GM23338 (cell line): ENCODE measurements around the gene JMJD7. TPM values are rescaled to one million over a fixed set of nuclear protein-coding genes. Genes with fewer than 3 reads are reported as not detected.

Experiments
- ATAC-seq: fragments of 200-7000 bp; cut with Tn5 transposase; 3 replicates; pipeline ENCODE4 v1.9.1; 2020
- DNase-seq: peaks from one replicate; pipeline ENCODE4 v3.0.0-alpha.2; 2015; ENCODE audit warnings: low spot score
- H2AFZ ChIP-seq: fragments of 200-600 bp; sonication (generic); 2 replicates; pipeline ENCODE4 v1.8.0; 2016; ENCODE audit warnings: antibody characterized with exemption, mild to moderate bottlenecking, moderate library complexity
- H3F3A ChIP-seq: fragments of 200-600 bp; sonication (generic); replicated peaks from 2 replicates; pipeline ENCODE4 v1.8.0; 2017; ENCODE audit warnings: antibody characterized with exemption, mixed run types, low read depth
- H3K27ac ChIP-seq: fragments of 200-600 bp; sonication (generic); 2 replicates; pipeline ENCODE4 v1.6.1; 2016; ENCODE audit warnings: low read depth
- H3K27me3 ChIP-seq: fragments of 200-600 bp; sonication (generic); 2 replicates; pipeline ENCODE4 v1.8.0; 2016; ENCODE audit warnings: mild to moderate bottlenecking, mixed run types, moderate library complexity; ENCODE audit not compliant: insufficient read depth
- H3K36me3 ChIP-seq: fragments of 200-600 bp; sonication (generic); 2 replicates; pipeline ENCODE4 v1.8.0; 2016; ENCODE audit warnings: mild to moderate bottlenecking; ENCODE audit not compliant: insufficient read depth
- H3K4me1 ChIP-seq: fragments of 200-600 bp; sonication (generic); 2 replicates; pipeline ENCODE4 v1.8.0; 2016; ENCODE audit warnings: mild to moderate bottlenecking, moderate library complexity; ENCODE audit not compliant: insufficient read depth
- H3K4me2 ChIP-seq: fragments of 200-600 bp; sonication (generic); 2 replicates; pipeline ENCODE4 v1.7.1; 2017; ENCODE audit warnings: mixed run types
- H3K4me3 ChIP-seq: fragments of 200-600 bp; sonication (generic); 2 replicates; pipeline ENCODE4 v1.6.1; 2016; ENCODE audit warnings: mixed run types
- H3K79me2 ChIP-seq: fragments of 200-600 bp; sonication (generic); replicated peaks from 2 replicates; pipeline ENCODE4 v1.8.0; 2017; ENCODE audit warnings: mild to moderate bottlenecking; ENCODE audit not compliant: insufficient read depth
- H3K9me2 ChIP-seq: fragments of 200-600 bp; sonication (generic); 2 replicates; pipeline ENCODE4 v1.8.0; 2017; ENCODE audit not compliant: insufficient read depth
- H4K20me1 ChIP-seq: fragments of 200-600 bp; sonication (generic); replicated peaks from 2 replicates; pipeline ENCODE4 v1.8.0; 2017; ENCODE audit warnings: mild to moderate bottlenecking; ENCODE audit not compliant: insufficient read depth
- H3K27ac Mint-ChIP-seq: 2 replicates; pipeline ENCODE4 v1.8.0; 2020; ENCODE audit warnings: inconsistent platforms, mild to moderate bottlenecking, moderate library complexity, mixed read lengths
- H3K27me3 Mint-ChIP-seq: 3 replicates; pipeline ENCODE4 v1.8.0; 2022; ENCODE audit warnings: low read depth, mild to moderate bottlenecking, moderate library complexity, mixed read lengths, inconsistent platforms; ENCODE audit not compliant: insufficient read depth, poor library complexity
- H3K36me3 Mint-ChIP-seq: 3 replicates; pipeline ENCODE4 v1.8.0; 2021; ENCODE audit warnings: low read depth, mild to moderate bottlenecking, inconsistent platforms, moderate library complexity, mixed read lengths
- H3K4me1 Mint-ChIP-seq: 3 replicates; pipeline ENCODE4 v1.8.0; 2020; ENCODE audit warnings: mild to moderate bottlenecking, inconsistent platforms, mixed read lengths
- H3K4me3 Mint-ChIP-seq: 3 replicates; pipeline ENCODE4 v1.8.0; 2021; ENCODE audit warnings: moderate library complexity, mild to moderate bottlenecking, inconsistent platforms, mixed read lengths
- H3K9me3 Mint-ChIP-seq: 3 replicates; pipeline ENCODE4 v1.8.0; 2020; ENCODE audit warnings: moderate library complexity, mild to moderate bottlenecking, inconsistent platforms, mixed read lengths
- CREB1 ChIP-seq: fragments of 250-450 bp; sonication (Bioruptor Pico); IDR thresholded peaks from 2 replicates; pipeline ENCODE4 v1.5.0; 2020; ENCODE audit warnings: low read depth, mild to moderate bottlenecking, moderate library complexity
- CTCF ChIP-seq, 2 experiments: fragments of 200-600 bp in 1 of 2; sonication (generic) in 1 of 2; conservative IDR thresholded peaks; 2 replicates each; pipeline versions ENCODE4 v1.5.1 to v1.6.1; 2016 to 2017; ENCODE audit warnings: antibody characterized with exemption in 2 of 2, low read depth in 2 of 2, mild to moderate bottlenecking in 2 of 2, moderate library complexity in 1 of 2
- ETS1 ChIP-seq: IDR thresholded peaks from 2 replicates; pipeline ENCODE4 v1.6.1; 2016; ENCODE audit warnings: antibody characterized with exemption
- EZH2 ChIP-seq: fragments of 200-600 bp; sonication (generic); IDR thresholded peaks from one replicate; pipeline ENCODE4 v1.8.0; 2017; ENCODE audit warnings: antibody characterized with exemption, mild to moderate bottlenecking, low read depth; ENCODE audit not compliant: unreplicated experiment
- EZH2phosphoT487 ChIP-seq: fragments of 200-600 bp; sonication (generic); IDR thresholded peaks from one replicate; pipeline ENCODE4 v1.8.1; 2018; ENCODE audit warnings: antibody characterized with exemption; ENCODE audit not compliant: unreplicated experiment
- JUNB ChIP-seq: IDR thresholded peaks from one replicate; pipeline ENCODE4 v1.6.1; 2016; ENCODE audit warnings: antibody characterized with exemption; ENCODE audit not compliant: unreplicated experiment
- NANOG ChIP-seq: IDR thresholded peaks from 2 replicates; pipeline ENCODE4 v1.6.1; 2016; ENCODE audit warnings: antibody characterized with exemption, borderline replicate concordance
- POLR2AphosphoS5 ChIP-seq: IDR thresholded peaks from 2 replicates; pipeline ENCODE4 v1.6.1; 2016; ENCODE audit warnings: antibody characterized with exemption, low read depth
- REST ChIP-seq: IDR thresholded peaks from one replicate; pipeline ENCODE4 v1.6.1; 2018; ENCODE audit warnings: antibody characterized with exemption; ENCODE audit not compliant: unreplicated experiment
- STAT1 ChIP-seq: IDR thresholded peaks from one replicate; pipeline ENCODE4 v1.6.1; 2016; ENCODE audit warnings: antibody characterized with exemption; ENCODE audit not compliant: unreplicated experiment
- ZNF114 ChIP-seq: fragments of 250-450 bp; sonication (Bioruptor Pico); IDR thresholded peaks from 2 replicates; pipeline ENCODE4 v1.5.0; 2020; ENCODE audit warnings: mild to moderate bottlenecking, moderate library complexity
- ZNF331 ChIP-seq: fragments of 250-450 bp; sonication (Bioruptor Pico); IDR thresholded peaks from 2 replicates; pipeline ENCODE4 v1.5.0; 2020; ENCODE audit warnings: low read depth, mild to moderate bottlenecking, moderate library complexity
- ZNF462 ChIP-seq: fragments of 250-450 bp; sonication (Bioruptor Pico); IDR thresholded peaks from 2 replicates; pipeline ENCODE4 v1.5.0; 2020; ENCODE audit warnings: mild to moderate bottlenecking, moderate library complexity
- polyA plus RNA-seq: library from polyadenylated mRNA; unstranded; fragments of >200 nt; fragmentation: Nextera tagmentation; extraction: Ambion mirVana; gene quantifications from 2 replicates; pipeline ENCODE4 v1.2.1, GENCODE V29; 2016
- total RNA-seq: library from RNA; depleted of rRNA; stranded (reverse); fragments of >200 nt; shearing (Covaris generic); gene quantifications from 2 replicates; pipeline ENCODE4 v1.2.3, GENCODE V29; 2014

Gene JMJD7
- total and polyA plus RNA-seq, 2 experiments from 2014 or later = 8.5 to 9.2 TPM

- H3K36me3 Mint-ChIP-seq = no peaks in the 10 kb centered on the region; the same call in 2 of the 3 replicates
- Histone ChIP-seq H3K4me2 (no peak overlapping the region), H3K27me3 (no peaks in the 10 kb centered on the region), H3K9me2 (no peaks in the 10 kb centered on the region), H4K20me1 (no peaks in the 10 kb centered on the region), H3K4me3 (no peak overlapping the region), H3K4me1 (no peaks in the 10 kb centered on the region), H3K36me3 (no peaks in the 10 kb centered on the region), H2AFZ (no peak overlapping the region), H3F3A (no peaks in the 10 kb centered on the region), H3K27ac (no peak overlapping the region), H3K79me2 (no peaks in the 10 kb centered on the region)
- H3K27me3 Mint-ChIP-seq = peaks cover 11% of the 10 kb centered on the region
- TF ChIP-seq ZNF462 (CRISPR knock-in tag) = no peak
- no peak for TF ChIP-seq STAT1
- no peak for TF ChIP-seq POLR2AphosphoS5
- no peak for TF ChIP-seq CREB1
- TF ChIP-seq CTCF (conservative IDR thresholded peaks at IDR 0.05; ENCODE audit: low read depth in 2 of 2) = no peak
- TF ChIP-seq ZNF331 = no peak
- TF ChIP-seq EZH2phosphoT487 = no peak
- TF ChIP-seq NANOG = no peak
- no peak for TF ChIP-seq REST
- no peak for TF ChIP-seq ETS1
- TF ChIP-seq ZNF114 (CRISPR knock-in tag) = no peak
- no peak for TF ChIP-seq JUNB
- no peak for TF ChIP-seq EZH2
- H3K27ac Mint-ChIP-seq = no peak overlapping the region
- ATAC-seq (no peak), DNase-seq (no peak)
- no peak overlapping the region for H3K4me3 Mint-ChIP-seq
- H3K9me3 Mint-ChIP-seq = no peaks in the 10 kb centered on the region; the same call in 2 of the 3 replicates
- peaks cover 3% of the 10 kb centered on the region for H3K4me1 Mint-ChIP-seq
These were observed 22.7 kb downstream of the JMJD7 start for GRCh38 chr15:41850482-41851166.
